Measurements from ENCODE around the gene NCEH1. TPM values are rescaled to one million over a fixed set of nuclear protein-coding genes. Genes with fewer than 3 reads are reported as not detected.

Gene NCEH1
- total RNA-seq, 6 donors from 2014 or later: 16.8 to 73.1 (median 36.4) TPM

DNA sequence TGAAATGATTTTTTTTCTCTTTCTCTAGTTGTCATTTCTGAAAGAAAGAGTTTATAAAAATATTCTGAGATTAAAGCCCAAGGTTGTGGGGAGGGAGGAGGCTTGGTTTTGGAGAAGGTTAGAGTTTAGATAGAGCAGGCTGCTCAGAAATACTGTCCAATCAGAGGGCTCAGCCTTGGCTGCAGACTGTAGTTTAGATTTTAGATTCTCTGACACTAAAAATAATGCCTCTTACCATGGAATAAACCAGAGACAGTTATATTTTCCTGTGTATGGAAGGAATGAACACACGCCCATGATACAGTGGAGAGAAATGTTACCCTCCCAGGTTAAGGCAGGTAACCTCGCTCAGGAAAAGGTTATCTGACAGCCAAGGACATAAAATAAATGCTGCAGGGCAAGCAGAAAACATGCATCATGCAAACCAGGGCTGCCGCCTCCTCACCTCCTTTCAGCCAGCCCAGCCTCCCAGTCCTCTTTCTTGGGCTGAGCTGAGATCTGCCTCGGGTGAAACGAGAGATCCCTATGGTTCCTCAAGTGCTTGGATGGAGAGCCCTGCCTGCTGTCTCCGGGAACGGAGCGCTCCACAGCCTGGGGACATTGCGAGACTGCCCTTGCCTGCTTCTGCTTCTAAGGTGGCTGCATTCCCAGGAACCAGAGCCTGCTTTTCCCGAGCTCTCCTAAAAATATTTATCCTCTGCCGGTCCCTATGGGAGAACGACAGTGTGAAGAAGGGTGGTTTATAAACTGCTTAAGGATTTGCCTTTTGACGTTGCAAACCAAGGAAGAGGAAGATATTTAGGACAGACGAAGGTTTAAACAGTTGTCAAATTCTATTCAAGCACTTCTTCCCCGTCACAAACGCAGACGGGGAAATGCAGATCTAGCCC, 848 bp downstream of the NCEH1 start:
- ATAC-seq (ENCODE audit: low FRiP score in 2 of 2) (peak; percentile 61 to 70), DNase-seq (peak in 1 of 2 donors; percentile 67)
- WGBS, 2 donors: 3% methylated on average over 17 of the region's 17 CpGs
- Histone ChIP-seq H3K27ac (peak overlapping the region; percentile 84 to 92 (median 86)), H3K4me1 (peaks cover 7 to 26% (median 17%) of the 10 kb centered on the region in 4 donors), H3K9me3 (no peaks in the 10 kb centered on the region), H3K4me3 (peak overlapping the region; percentile 72 to 87 (median 76)), H3K36me3 (no peaks in the 10 kb centered on the region), H3K27me3 (no peaks in the 10 kb centered on the region)
- TF ChIP-seq POLR2A (IDR thresholded peaks at IDR 0.05): no peak
- TF ChIP-seq CTCF (IDR thresholded peaks at IDR 0.05): no peak
- TF ChIP-seq EP300 (IDR thresholded peaks at IDR 0.05): no peak
- TF ChIP-seq POLR2AphosphoS5 (IDR thresholded peaks at IDR 0.05): no peak

- Histone ChIP-seq H3K36me3 (no peaks in the 10 kb centered on the region), H3K27me3 (no peaks in the 10 kb centered on the region), H3K27ac (peak overlapping the region in 1 of 4 donors; percentile 88), H3K9me3 (no peaks in the 10 kb centered on the region), H3K4me1 (peaks cover 7 to 26% (median 17%) of the 10 kb centered on the region in 4 donors), H3K4me3 (peak overlapping the region in 3 of 4 donors; percentile 72 to 87 (median 73))
- 84 to 89% methylated on average over 2 of the region's 2 CpGs for WGBS, 2 donors
- DNase-seq (no peak), ATAC-seq (ENCODE audit: low FRiP score in 2 of 2) (no peak)
- TF ChIP-seq EP300 (IDR thresholded peaks at IDR 0.05) (no peak), POLR2AphosphoS5 (IDR thresholded peaks at IDR 0.05) (no peak), POLR2A (IDR thresholded peaks at IDR 0.05) (no peak), CTCF (IDR thresholded peaks at IDR 0.05) (no peak)
Measured at GRCh38 chr3:172708921-172709773, 1.7 kb downstream of the NCEH1 start.

DNA sequence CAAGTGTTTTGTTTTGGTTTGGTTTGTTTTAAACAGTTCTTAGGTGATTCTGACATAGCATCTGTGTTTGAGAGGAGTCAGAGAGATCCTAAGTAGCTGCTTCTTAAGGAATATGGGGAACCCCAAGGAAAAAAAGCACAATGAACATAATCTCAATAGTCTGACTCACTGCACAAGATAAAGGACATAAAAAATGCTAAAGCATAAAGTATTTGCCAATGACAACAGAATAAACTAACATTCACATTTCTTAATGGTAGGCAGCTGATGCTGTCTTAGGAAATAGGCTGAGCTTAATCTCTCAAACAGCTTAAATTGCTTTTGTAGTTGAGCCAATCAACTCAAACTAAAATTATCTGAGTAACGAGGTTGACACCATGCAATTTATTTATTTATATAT, 2.9 kb downstream of the NCEH1 start:
- H3K27ac ChIP-seq: peak overlapping the region in 1 of 4 donors; percentile 28
- H3K36me3 ChIP-seq: no peaks in the 10 kb centered on the region
- H3K27me3 ChIP-seq: no peaks in the 10 kb centered on the region
- WGBS, 2 donors: 56 to 71% methylated on average over 1 of the region's 1 CpG
- no peak overlapping the region for H3K4me3 ChIP-seq
- DNase-seq (no peak), ATAC-seq (ENCODE audit: low FRiP score in 2 of 2) (no peak)
- peaks cover 7 to 26% (median 17%) of the 10 kb centered on the region in 4 donors for H3K4me1 ChIP-seq
- H3K9me3 ChIP-seq: no peaks in the 10 kb centered on the region
- TF ChIP-seq POLR2AphosphoS5 (IDR thresholded peaks at IDR 0.05): no peak
- TF ChIP-seq CTCF (IDR thresholded peaks at IDR 0.05): no peak
- TF ChIP-seq EP300 (IDR thresholded peaks at IDR 0.05): no peak
- TF ChIP-seq POLR2A (IDR thresholded peaks at IDR 0.05): no peak

GRCh38 chr3:172707030-172707429, 3.8 kb downstream of the NCEH1 start:
- no peak for ATAC-seq (ENCODE audit: low FRiP score in 2 of 2)

More at GRCh38 chr3:172707030-172707429, 3.8 kb downstream of the NCEH1 start:
- H3K27me3 ChIP-seq: no peaks in the 10 kb centered on the region
- no peaks in the 10 kb centered on the region for H3K36me3 ChIP-seq
- peaks cover 7 to 26% (median 17%) of the 10 kb centered on the region in 4 donors for H3K4me1 ChIP-seq
- DNase-seq: no peak
- WGBS, 2 donors: 79 to 84% methylated on average over 2 of the region's 2 CpGs
- H3K4me3 ChIP-seq: no peak overlapping the region
- H3K27ac ChIP-seq: no peak overlapping the region
- TF ChIP-seq POLR2A (IDR thresholded peaks at IDR 0.05): no peak
- no peak for TF ChIP-seq EP300 (IDR thresholded peaks at IDR 0.05)
- TF ChIP-seq POLR2AphosphoS5 (IDR thresholded peaks at IDR 0.05): no peak
- no peak for TF ChIP-seq CTCF (IDR thresholded peaks at IDR 0.05)
- no peaks in the 10 kb centered on the region for H3K9me3 ChIP-seq
